Keratinocyte (primary cell): ENCODE data around the gene HMGCR. TPM values are rescaled to one million over a fixed set of nuclear protein-coding genes. Genes with fewer than 3 reads are reported as not detected.
"Not testable (repeated sequence)": the region's sequence is repeated elsewhere in the genome, so short reads cannot be mapped to it uniquely, and the experiment has no call there.

ENCODE experiments used
- DNase-seq: peaks from one replicate; pipeline ENCODE4 v3.0.0-alpha.2; 2011; ENCODE audit warnings: low read depth, missing footprints, low spot score
- FAIRE-seq: peaks from 2 replicates; lab custom pipeline; 2011; peaks lifted over from hg19 to GRCh38; lab: Jason Lieb, UNC
- H2AFZ ChIP-seq: 2 replicates; pipeline ENCODE4 v1.6.0; 2012; ENCODE audit warnings: low read length, control low read depth, inconsistent platforms; ENCODE audit not compliant: control insufficient read depth
- H3K27ac ChIP-seq: 2 replicates; pipeline ENCODE4 v1.5.1; 2011; ENCODE audit warnings: low read length; ENCODE audit not compliant: control insufficient read depth, insufficient read depth
- H3K27me3 ChIP-seq: 3 replicates; pipeline ENCODE4 v1.6.0; 2011; ENCODE audit warnings: low read length; ENCODE audit not compliant: control insufficient read depth, insufficient read depth; ENCODE audit errors: extremely low read depth
- H3K36me3 ChIP-seq, 2 experiments: 2 replicates in 1 of 2; 3 replicates in 1 of 2; pipeline ENCODE4 v1.5.1; 2011; ENCODE audit warnings: low read length in 2 of 2, mild to moderate bottlenecking in 1 of 2; ENCODE audit not compliant: control insufficient read depth in 2 of 2, insufficient read depth in 2 of 2; ENCODE audit errors: extremely low read depth in 1 of 2
- H3K4me1 ChIP-seq: 3 replicates; pipeline ENCODE4 v1.5.1; 2011; ENCODE audit warnings: low read length; ENCODE audit not compliant: control insufficient read depth, insufficient read depth; ENCODE audit errors: extremely low read depth
- H3K4me2 ChIP-seq: 3 replicates; pipeline ENCODE4 v1.6.0; 2011; ENCODE audit warnings: low read depth, low read length; ENCODE audit not compliant: control insufficient read depth, insufficient read depth; ENCODE audit errors: extremely low read depth
- H3K4me3 ChIP-seq, 3 experiments: fragments of 200-600 bp in 1 of 3; sonication (generic) in 1 of 3; 2 replicates in 2 of 3; 3 replicates in 1 of 3; pipeline ENCODE4 v1.5.1; 2011 to 2016; ENCODE audit warnings: low read length in 3 of 3, mild to moderate bottlenecking in 3 of 3, control low read depth in 2 of 3, inconsistent platforms in 1 of 3, low read depth in 1 of 3, mixed read lengths in 1 of 3, mixed run types in 1 of 3, moderate library complexity in 1 of 3; ENCODE audit not compliant: control insufficient read depth in 2 of 3, insufficient read depth in 2 of 3; ENCODE audit errors: extremely low read depth in 1 of 3
- H3K79me2 ChIP-seq: 2 replicates; pipeline ENCODE4 v1.6.0; 2012; ENCODE audit warnings: low read length; ENCODE audit not compliant: control insufficient read depth, insufficient read depth
- H3K9ac ChIP-seq: 3 replicates; pipeline ENCODE4 v1.6.0; 2011; ENCODE audit warnings: low read length; ENCODE audit not compliant: control insufficient read depth, insufficient read depth; ENCODE audit errors: extremely low read depth
- H3K9me1 ChIP-seq: 3 replicates; pipeline ENCODE4 v1.6.0; 2011; ENCODE audit warnings: low read length; ENCODE audit not compliant: control insufficient read depth, insufficient read depth; ENCODE audit errors: extremely low read depth
- H3K9me3 ChIP-seq: 2 replicates; pipeline ENCODE4 v1.5.1; 2012; ENCODE audit warnings: low read depth, low read length; ENCODE audit not compliant: control insufficient read depth
- H4K20me1 ChIP-seq: 3 replicates; pipeline ENCODE4 v1.6.0; 2011; ENCODE audit warnings: low read length; ENCODE audit not compliant: control insufficient read depth, insufficient read depth; ENCODE audit errors: extremely low read depth
- EZH2 ChIP-seq: IDR thresholded peaks from one replicate; pipeline ENCODE4 v1.6.1; 2012; ENCODE audit warnings: inconsistent platforms, mild to moderate bottlenecking, low read length, moderate library complexity
- dilution Hi-C: fragments of 300-500 bp; cut with MboI; formaldehyde crosslinking; loops from one replicate; pipeline ENCODE4 v1.7.0; 2020; ENCODE audit warnings: low sequenced_read_pairs; ENCODE audit not compliant: extremely low pct_ligation_motif_present
- polyA plus RNA-seq, 5 experiments: library from polyadenylated mRNA; depleted of rRNA in 3 of 5; stranded (reverse) in 3 of 5; stranded (forward) in 1 of 5; unstranded in 1 of 5; fragments of >200 nt; gene quantifications; 1 replicate in 1 of 5; 2 replicates in 3 of 5; 3 replicates in 1 of 5; pipeline versions ENCODE4 v1.2.1 to v1.2.3, GENCODE V29; 2011 to 2012; ENCODE audit warnings: missing spikeins in 2 of 5, low read depth in 1 of 5, low replicate concordance in 1 of 5
- TF ChIP-seq, protein P1 (sequence below), 3 experiments: IDR thresholded peaks in 1 of 3; conservative IDR thresholded peaks in 1 of 3; optimal IDR thresholded peaks in 1 of 3; 2 replicates in 2 of 3; 3 replicates in 1 of 3; pipeline versions ENCODE3 to v1.5.1; 2011; ENCODE audit warnings: low read length in 3 of 3, mild to moderate bottlenecking in 3 of 3, moderate library complexity in 2 of 3, control low read depth in 1 of 3, inconsistent platforms in 1 of 3; ENCODE audit not compliant: insufficient read depth in 2 of 3; ENCODE audit errors: extremely low read depth in 1 of 3

The HMGCR gene
- polyA plus RNA-seq, 1 donor (not counting 4 experiments of a cell fraction or from before 2014, with no cell fraction given), result 181 TPM

DNA sequence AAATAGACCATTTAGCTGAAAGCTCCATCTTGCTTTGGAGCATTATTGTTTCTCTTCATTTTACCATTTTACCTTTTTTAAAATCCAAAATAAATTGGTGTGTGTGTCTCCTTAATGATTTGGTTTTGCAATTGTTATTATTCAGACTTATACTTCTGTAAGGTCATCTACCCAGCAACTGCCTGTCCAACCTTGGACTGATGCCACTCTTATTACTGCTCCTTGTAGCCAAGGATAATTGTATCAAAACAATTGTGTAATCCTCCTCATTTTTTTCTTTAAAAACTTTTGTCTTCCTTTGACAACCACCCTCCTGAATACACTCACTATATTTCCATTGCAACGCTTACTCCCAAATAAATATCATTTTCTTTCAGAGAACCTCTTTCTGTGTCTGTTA is 30.3 kb upstream of the HMGCR start:
- no peaks in the 10 kb centered on the region for H3K9me3 ChIP-seq
- no peak overlapping the region for H3K27ac ChIP-seq
- H3K79me2 ChIP-seq, result no peaks in the 10 kb centered on the region
- TF ChIP-seq, protein P1, sequence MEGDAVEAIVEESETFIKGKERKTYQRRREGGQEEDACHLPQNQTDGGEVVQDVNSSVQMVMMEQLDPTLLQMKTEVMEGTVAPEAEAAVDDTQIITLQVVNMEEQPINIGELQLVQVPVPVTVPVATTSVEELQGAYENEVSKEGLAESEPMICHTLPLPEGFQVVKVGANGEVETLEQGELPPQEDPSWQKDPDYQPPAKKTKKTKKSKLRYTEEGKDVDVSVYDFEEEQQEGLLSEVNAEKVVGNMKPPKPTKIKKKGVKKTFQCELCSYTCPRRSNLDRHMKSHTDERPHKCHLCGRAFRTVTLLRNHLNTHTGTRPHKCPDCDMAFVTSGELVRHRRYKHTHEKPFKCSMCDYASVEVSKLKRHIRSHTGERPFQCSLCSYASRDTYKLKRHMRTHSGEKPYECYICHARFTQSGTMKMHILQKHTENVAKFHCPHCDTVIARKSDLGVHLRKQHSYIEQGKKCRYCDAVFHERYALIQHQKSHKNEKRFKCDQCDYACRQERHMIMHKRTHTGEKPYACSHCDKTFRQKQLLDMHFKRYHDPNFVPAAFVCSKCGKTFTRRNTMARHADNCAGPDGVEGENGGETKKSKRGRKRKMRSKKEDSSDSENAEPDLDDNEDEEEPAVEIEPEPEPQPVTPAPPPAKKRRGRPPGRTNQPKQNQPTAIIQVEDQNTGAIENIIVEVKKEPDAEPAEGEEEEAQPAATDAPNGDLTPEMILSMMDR (optimal IDR thresholded peaks at IDR 0.05 in 1 of 3, IDR thresholded peaks at IDR 0.05 in 1 of 3, conservative IDR thresholded peaks at IDR 0.05 in 1 of 3; ENCODE audit: extremely low read depth in 1 of 3, insufficient read depth in 2 of 3, low read length in 3 of 3), result no peak
- no peak for TF ChIP-seq EZH2
- H3K27me3 ChIP-seq, result no peaks in the 10 kb centered on the region
- DNase-seq, result no peak
- no peaks in the 10 kb centered on the region for H4K20me1 ChIP-seq
- H2AFZ ChIP-seq, result no peak overlapping the region
- FAIRE-seq, result no peak
- no peak overlapping the region for H3K9ac ChIP-seq
- H3K4me3 ChIP-seq, result no peak overlapping the region
- H3K9me1 ChIP-seq, result no peaks in the 10 kb centered on the region
- no peaks in the 10 kb centered on the region for H3K36me3 ChIP-seq
- H3K4me1 ChIP-seq, result no peaks in the 10 kb centered on the region
- no peak overlapping the region for H3K4me2 ChIP-seq
- dilution Hi-C loops, result no loop called here

DNA sequence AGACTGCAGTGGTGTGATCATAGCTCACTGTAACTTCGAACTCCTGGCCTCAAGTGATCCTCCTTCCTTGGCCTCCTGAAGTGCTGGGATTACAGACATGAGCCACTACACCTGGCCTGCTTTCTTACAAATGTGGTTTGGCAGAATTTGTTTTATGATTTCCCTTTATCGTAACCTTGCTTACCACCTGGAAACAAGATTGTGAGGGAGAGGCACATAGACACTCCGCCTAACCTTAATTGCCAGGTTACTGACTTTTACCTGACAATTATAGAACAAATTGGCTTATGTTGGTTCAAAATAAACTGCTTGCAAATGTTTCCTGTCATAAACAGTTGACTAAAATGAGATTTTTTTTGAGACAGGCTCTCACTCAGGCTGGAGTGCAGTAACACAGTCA is 26.8 kb upstream of the HMGCR start:
- no peak overlapping the region for H3K27ac ChIP-seq
- H4K20me1 ChIP-seq, result no peaks in the 10 kb centered on the region
- H3K9me1 ChIP-seq, result no peaks in the 10 kb centered on the region
- H3K4me1 ChIP-seq, result no peaks in the 10 kb centered on the region
- dilution Hi-C loops, result no loop called here
- no peak overlapping the region for H2AFZ ChIP-seq
- no peak for DNase-seq
- H3K27me3 ChIP-seq, result no peaks in the 10 kb centered on the region
- H3K4me3 ChIP-seq, result no peak overlapping the region
- no peak overlapping the region for H3K4me2 ChIP-seq
- no peaks in the 10 kb centered on the region for H3K36me3 ChIP-seq
- no peaks in the 10 kb centered on the region for H3K9me3 ChIP-seq
- H3K9ac ChIP-seq, result no peak overlapping the region
- FAIRE-seq, result no peak
- TF ChIP-seq, protein P1 (optimal IDR thresholded peaks at IDR 0.05 in 1 of 3, IDR thresholded peaks at IDR 0.05 in 1 of 3, conservative IDR thresholded peaks at IDR 0.05 in 1 of 3; ENCODE audit: extremely low read depth in 1 of 3, insufficient read depth in 2 of 3, low read length in 3 of 3), result no peak
- TF ChIP-seq EZH2, result no peak
- H3K79me2 ChIP-seq, result no peaks in the 10 kb centered on the region

DNA sequence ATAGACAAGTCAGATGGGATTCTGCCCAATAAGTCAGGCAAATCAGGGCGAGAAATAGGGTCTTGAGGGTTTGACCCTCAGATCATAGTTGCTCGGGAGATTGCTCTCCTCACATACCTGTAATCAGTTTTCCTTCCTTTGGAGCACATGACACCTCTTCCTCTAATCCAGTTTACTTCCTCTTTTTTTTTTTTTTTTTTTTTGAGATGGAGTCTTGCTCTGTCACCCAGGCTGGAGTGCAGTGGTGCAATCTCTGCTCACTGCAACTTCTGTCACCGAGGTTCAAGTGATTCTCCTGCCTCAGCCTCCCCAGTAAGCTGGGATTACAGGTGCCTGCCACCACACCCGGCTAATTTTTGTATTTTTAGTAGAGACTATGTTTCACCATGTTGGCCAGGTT is 17.9 kb upstream of the HMGCR start:
- H3K27me3 ChIP-seq, H3K79me2 ChIP-seq, H3K9me3 ChIP-seq, H3K4me3 ChIP-seq, H3K9ac ChIP-seq, DNase-seq, H4K20me1 ChIP-seq, FAIRE-seq, H2AFZ ChIP-seq, H3K9me1 ChIP-seq, H3K4me2 ChIP-seq, dilution Hi-C loops, H3K36me3 ChIP-seq, H3K27ac ChIP-seq: not testable (repeated sequence)
- peaks cover 17% of the 10 kb centered on the region for H3K4me1 ChIP-seq
